Measurements from ENCODE around the gene MEIOB.

MEIOB gene

DNA sequence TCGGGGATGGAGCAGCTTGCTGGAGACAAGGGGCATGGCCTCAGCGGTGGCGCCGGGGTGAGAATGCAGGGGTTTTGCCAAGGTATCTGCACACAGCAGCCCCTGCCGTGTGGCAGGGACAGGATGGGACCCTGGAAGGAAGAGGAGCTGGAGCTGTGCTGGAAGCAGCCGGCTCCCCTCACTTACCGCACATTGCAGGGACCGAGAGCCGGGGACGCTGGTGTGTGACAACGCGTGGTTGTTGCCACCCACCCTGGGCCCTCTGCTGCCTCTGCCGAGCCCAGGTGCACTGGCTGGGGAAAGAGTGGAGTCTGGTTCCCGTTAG, 86.2 kb downstream of the MEIOB start:
- DNase-seq, result no peak

DNA sequence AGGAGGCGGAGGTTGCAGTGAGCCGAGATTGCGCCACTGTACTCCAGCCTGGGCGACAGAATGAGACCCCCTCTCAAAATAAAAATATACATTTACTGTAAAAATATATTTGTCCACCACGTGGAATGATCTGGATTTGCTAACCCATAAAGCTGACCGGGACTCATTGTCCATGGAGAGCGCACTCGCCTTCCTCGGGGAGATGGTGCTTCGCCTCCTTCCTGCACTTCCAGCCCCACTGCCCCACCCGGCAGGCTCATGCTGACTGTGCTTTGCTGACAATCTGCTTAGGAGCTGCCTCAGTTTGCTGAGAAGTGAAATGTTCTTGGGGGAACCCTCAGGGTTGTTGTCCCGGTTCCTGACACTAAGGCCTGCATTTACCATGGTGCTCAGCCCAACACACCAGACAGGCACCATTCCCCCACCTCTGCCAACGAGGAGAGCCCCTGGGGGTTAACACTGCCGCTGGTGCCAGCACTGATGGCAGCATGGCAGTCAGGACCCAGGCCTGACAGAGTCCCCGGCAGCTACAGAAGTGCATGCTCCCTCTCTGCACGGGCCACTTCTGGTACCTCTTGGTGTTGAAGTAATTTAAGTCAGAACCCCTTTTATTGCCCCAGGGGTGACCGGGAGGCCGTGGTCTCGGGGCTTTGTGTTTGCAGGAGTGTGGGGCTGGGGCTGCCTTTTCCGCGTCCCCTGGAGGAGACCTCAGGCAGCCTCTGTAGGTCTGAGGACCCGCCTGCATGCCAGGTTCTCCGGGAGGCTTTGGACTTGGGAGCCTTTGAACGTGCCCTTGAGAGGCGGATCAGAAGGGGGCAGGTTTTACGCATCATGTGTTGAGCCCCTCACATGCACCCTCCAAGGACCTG, 86.8 kb downstream of the MEIOB start:
- no peak for DNase-seq

Measured in activated effector memory CD4-positive, alpha-beta T cell treated with Interleukin-2 at 50 U/mL for 16 hours (primary cell).